NB4 (cell line): Measurements from ENCODE around the gene NTPCR.

Experiments used
- MYC ChIP-seq: IDR thresholded peaks from 2 replicates; pipeline ENCODE4 v1.6.1; 2011; ENCODE audit warnings: low read depth, low read length
- POLR2A ChIP-seq: IDR thresholded peaks from 2 replicates; pipeline ENCODE4 v1.6.1; 2011; ENCODE audit warnings: mild to moderate bottlenecking; ENCODE audit not compliant: insufficient read length; ENCODE audit errors: extremely low read depth
- TF ChIP-seq, protein P1 (sequence below): IDR thresholded peaks from 2 replicates; pipeline ENCODE4 v1.6.1; 2011; ENCODE audit warnings: low read depth, low read length
- TF ChIP-seq, protein P2 (sequence below): IDR thresholded peaks from one replicate; pipeline ENCODE4 v1.5.1; 2012; ENCODE audit warnings: low read depth, low read length

DNA sequence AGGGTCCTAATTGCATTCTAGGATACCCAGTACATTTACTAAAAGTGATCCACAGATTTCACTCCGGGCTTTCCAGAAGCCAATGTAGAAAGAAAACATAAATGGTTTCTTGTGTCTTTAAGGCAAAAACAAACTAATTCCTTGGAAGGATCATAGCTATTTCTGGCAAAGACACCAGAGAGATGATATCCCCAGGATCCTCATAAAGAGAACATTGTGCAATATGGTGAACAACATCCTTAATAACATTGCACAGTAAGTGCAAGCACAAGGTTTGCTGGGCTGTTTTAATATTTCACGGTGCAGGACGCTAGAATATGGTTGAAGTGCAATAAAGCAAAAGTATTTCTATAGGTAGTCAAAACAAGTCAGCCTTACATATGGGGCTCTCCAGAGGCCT is 83.0 kb downstream of the NTPCR start:
- TF ChIP-seq, protein P1, sequence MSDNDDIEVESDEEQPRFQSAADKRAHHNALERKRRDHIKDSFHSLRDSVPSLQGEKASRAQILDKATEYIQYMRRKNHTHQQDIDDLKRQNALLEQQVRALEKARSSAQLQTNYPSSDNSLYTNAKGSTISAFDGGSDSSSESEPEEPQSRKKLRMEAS = no peak
- TF ChIP-seq, protein P2, sequence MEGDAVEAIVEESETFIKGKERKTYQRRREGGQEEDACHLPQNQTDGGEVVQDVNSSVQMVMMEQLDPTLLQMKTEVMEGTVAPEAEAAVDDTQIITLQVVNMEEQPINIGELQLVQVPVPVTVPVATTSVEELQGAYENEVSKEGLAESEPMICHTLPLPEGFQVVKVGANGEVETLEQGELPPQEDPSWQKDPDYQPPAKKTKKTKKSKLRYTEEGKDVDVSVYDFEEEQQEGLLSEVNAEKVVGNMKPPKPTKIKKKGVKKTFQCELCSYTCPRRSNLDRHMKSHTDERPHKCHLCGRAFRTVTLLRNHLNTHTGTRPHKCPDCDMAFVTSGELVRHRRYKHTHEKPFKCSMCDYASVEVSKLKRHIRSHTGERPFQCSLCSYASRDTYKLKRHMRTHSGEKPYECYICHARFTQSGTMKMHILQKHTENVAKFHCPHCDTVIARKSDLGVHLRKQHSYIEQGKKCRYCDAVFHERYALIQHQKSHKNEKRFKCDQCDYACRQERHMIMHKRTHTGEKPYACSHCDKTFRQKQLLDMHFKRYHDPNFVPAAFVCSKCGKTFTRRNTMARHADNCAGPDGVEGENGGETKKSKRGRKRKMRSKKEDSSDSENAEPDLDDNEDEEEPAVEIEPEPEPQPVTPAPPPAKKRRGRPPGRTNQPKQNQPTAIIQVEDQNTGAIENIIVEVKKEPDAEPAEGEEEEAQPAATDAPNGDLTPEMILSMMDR = no peak
- TF ChIP-seq POLR2A = no peak
- no peak for TF ChIP-seq MYC
